Smooth muscle cell (in vitro differentiated cells): ENCODE results near the gene SP100. TPM values are rescaled to one million over a fixed set of nuclear protein-coding genes. Genes with fewer than 3 reads are reported as not detected.
"Not testable (repeated sequence)": the region's sequence is repeated elsewhere in the genome, so short reads cannot be mapped to it uniquely, and the experiment has no call there.

Experiments used
- DNase-seq: peaks from one replicate; lab custom pipeline; 2025; ENCODE audit not compliant: unreplicated experiment; lab: John Stamatoyannopoulos, UW
- H2AFZ ChIP-seq: fragments of 200-600 bp; sonication (generic); 2 replicates; pipeline ENCODE4 v1.6.0; 2016; ENCODE audit warnings: antibody characterized with exemption, low read depth, mild to moderate bottlenecking
- H3F3A ChIP-seq: fragments of 200-600 bp; sonication (generic); 2 replicates; pipeline ENCODE4 v1.6.0; 2017; ENCODE audit warnings: antibody characterized with exemption, low read depth
- H3K27ac ChIP-seq: fragments of 200-600 bp; sonication (generic); 2 replicates; pipeline ENCODE4 v1.5.1; 2016; ENCODE audit warnings: low read depth, mild to moderate bottlenecking
- H3K27me3 ChIP-seq: fragments of 200-600 bp; sonication (generic); 2 replicates; pipeline ENCODE4 v1.6.1; 2016; ENCODE audit warnings: low read depth, mild to moderate bottlenecking
- H3K36me3 ChIP-seq: fragments of 200-600 bp; sonication (generic); 2 replicates; pipeline ENCODE4 v1.5.1; 2016; ENCODE audit warnings: low read depth
- H3K4me1 ChIP-seq: fragments of 200-600 bp; sonication (generic); 2 replicates; pipeline ENCODE4 v1.5.1; 2016; ENCODE audit warnings: low read depth
- H3K4me2 ChIP-seq: fragments of 200-600 bp; sonication (generic); 2 replicates; pipeline ENCODE4 v1.6.0; 2016; ENCODE audit warnings: mild to moderate bottlenecking
- H3K4me3 ChIP-seq: fragments of 200-600 bp; sonication (generic); 2 replicates; pipeline ENCODE4 v1.5.1; 2016; ENCODE audit warnings: mild to moderate bottlenecking
- H3K79me2 ChIP-seq: fragments of 200-600 bp; sonication (generic); 2 replicates; pipeline ENCODE4 v1.6.0; 2016; ENCODE audit warnings: low read depth, mild to moderate bottlenecking
- H3K9ac ChIP-seq: fragments of 200-600 bp; sonication (generic); 2 replicates; pipeline ENCODE4 v1.6.0; 2016; ENCODE audit warnings: low read depth
- H3K9me3 ChIP-seq: fragments of 200-600 bp; sonication (generic); replicated peaks from 2 replicates; pipeline ENCODE4 v1.5.1; 2016; ENCODE audit warnings: low read depth
- H4K20me1 ChIP-seq: fragments of 200-600 bp; sonication (generic); 2 replicates; pipeline ENCODE4 v1.6.0; 2016; ENCODE audit warnings: low read depth
- WGBS: methylation state at CpG from one replicate; pipeline ENCODE4 v1.1.7; 2016; ENCODE audit warnings: low lambda C conversion rate; 5-methylcytosine and 5-hydroxymethylcytosine counted together
- polyA plus RNA-seq: library from polyadenylated mRNA; unstranded; fragments of >200 nt; fragmentation: Nextera tagmentation; extraction: Ambion mirVana; gene quantifications from 2 replicates; pipeline ENCODE4 v1.2.1, GENCODE V29; 2016
- total RNA-seq: library from RNA; depleted of rRNA; stranded (reverse); fragments of >200 nt; gene quantifications from 2 replicates; pipeline ENCODE4 v1.2.3, GENCODE V29; 2014
- TF ChIP-seq, protein P1 (sequence below): fragments of 200-600 bp; sonication (generic); IDR thresholded peaks from 2 replicates; pipeline ENCODE4 v1.5.1; 2017; ENCODE audit warnings: borderline replicate concordance, mild to moderate bottlenecking, antibody characterized with exemption; ENCODE audit not compliant: insufficient read depth, poor library complexity, severe bottlenecking

Gene SP100
- total and polyA plus RNA-seq, 2 experiments from 2014 or later: 14.7 to 15.5 TPM

DNA sequence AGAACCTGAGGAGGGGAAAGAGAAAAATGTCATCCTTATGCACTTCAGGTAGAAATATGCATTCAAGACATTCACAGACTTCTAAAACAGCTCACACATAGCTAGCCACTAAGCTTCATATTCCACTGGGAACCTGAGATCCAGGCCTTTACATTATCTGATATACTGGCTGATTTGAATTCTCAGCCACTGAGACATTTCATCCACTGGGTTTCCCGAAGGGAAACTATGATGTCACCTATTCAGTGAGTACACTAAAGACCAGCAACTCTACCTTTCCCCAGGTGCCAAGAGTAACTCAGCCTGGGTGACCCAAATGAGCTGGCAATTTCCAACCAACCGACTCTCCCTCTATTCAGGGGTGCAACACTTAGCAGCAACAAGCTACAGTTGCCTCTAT, 21.7 kb upstream of the SP100 start:
- no peaks in the 10 kb centered on the region for H3K27me3 ChIP-seq
- H3K27ac ChIP-seq: no peak overlapping the region
- no peaks in the 10 kb centered on the region for H3K36me3 ChIP-seq
- TF ChIP-seq, protein P1, sequence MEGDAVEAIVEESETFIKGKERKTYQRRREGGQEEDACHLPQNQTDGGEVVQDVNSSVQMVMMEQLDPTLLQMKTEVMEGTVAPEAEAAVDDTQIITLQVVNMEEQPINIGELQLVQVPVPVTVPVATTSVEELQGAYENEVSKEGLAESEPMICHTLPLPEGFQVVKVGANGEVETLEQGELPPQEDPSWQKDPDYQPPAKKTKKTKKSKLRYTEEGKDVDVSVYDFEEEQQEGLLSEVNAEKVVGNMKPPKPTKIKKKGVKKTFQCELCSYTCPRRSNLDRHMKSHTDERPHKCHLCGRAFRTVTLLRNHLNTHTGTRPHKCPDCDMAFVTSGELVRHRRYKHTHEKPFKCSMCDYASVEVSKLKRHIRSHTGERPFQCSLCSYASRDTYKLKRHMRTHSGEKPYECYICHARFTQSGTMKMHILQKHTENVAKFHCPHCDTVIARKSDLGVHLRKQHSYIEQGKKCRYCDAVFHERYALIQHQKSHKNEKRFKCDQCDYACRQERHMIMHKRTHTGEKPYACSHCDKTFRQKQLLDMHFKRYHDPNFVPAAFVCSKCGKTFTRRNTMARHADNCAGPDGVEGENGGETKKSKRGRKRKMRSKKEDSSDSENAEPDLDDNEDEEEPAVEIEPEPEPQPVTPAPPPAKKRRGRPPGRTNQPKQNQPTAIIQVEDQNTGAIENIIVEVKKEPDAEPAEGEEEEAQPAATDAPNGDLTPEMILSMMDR: no peak
- H2AFZ ChIP-seq: no peak overlapping the region
- no peaks in the 10 kb centered on the region for H3K79me2 ChIP-seq
- no peaks in the 10 kb centered on the region for H3F3A ChIP-seq
- H3K9ac ChIP-seq: no peak overlapping the region
- no peaks in the 10 kb centered on the region for H3K9me3 ChIP-seq
- no peak for DNase-seq
- H3K4me1 ChIP-seq: no peaks in the 10 kb centered on the region
- H3K4me2 ChIP-seq: no peak overlapping the region
- H3K4me3 ChIP-seq: no peak overlapping the region
- WGBS: 79% methylated on average over 2 of the region's 2 CpGs
- H4K20me1 ChIP-seq: no peaks in the 10 kb centered on the region

DNA sequence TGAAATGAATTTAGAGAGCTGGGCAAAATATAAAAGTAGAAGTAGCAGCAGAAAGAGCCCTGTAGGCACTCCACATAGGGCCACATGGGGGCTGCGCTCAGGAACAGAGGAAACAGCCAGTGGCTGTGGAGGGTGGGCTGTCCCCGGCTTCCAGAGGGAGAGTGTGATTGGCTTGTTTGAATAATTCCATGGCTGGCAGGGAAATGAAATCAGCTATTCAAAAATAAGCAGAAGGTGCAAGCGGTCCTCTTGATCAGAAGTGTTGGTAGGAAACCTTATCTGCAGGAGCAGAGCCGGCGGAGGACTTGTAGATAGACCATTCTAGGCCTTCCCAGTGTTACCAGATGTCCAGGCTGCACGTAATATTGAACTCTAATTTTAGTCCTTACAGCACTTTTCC, 17.3 kb upstream of the SP100 start:
- not testable (repeated sequence) for H4K20me1 ChIP-seq

DNA sequence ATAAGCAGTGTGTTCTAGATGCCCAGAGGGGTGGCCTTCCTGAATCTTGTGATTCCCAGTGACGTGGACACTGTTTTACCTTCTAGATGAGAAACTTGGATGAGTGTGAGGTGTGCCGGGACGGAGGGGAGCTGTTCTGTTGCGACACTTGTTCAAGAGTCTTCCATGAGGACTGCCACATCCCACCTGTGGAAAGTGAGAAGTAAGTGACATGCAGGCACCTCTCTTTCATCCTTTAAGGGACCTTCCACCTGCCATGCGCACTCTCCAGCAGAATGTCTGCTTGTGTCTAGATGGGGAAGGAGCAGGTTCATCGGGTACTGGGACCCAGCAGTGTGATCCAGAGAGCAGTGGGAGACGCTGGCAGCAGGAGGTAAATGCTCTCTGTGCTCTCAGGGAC, 16.0 kb upstream of the SP100 start:
- H3K79me2 ChIP-seq: no peaks in the 10 kb centered on the region
- no peaks in the 10 kb centered on the region for H3F3A ChIP-seq
- H3K4me2 ChIP-seq: no peak overlapping the region
- no peak overlapping the region for H3K9ac ChIP-seq
- H3K27ac ChIP-seq: no peak overlapping the region
- no peak overlapping the region for H3K4me3 ChIP-seq
- no peaks in the 10 kb centered on the region for H3K9me3 ChIP-seq
- H2AFZ ChIP-seq: no peak overlapping the region
- DNase-seq: no peak
- no peaks in the 10 kb centered on the region for H4K20me1 ChIP-seq
- no peaks in the 10 kb centered on the region for H3K27me3 ChIP-seq
- WGBS: 89% methylated on average over 7 of the region's 7 CpGs
- no peaks in the 10 kb centered on the region for H3K4me1 ChIP-seq
- no peaks in the 10 kb centered on the region for H3K36me3 ChIP-seq
- TF ChIP-seq, protein P1: no peak

More for the DNA sequence above, 17.3 kb upstream of the SP100 start:
- H3K9me3 ChIP-seq, H3K79me2 ChIP-seq, H3K9ac ChIP-seq, H3K4me1 ChIP-seq, H3K27ac ChIP-seq, H3K4me3 ChIP-seq, DNase-seq, H2AFZ ChIP-seq, H3K36me3 ChIP-seq, H3F3A ChIP-seq, H3K4me2 ChIP-seq, H3K27me3 ChIP-seq: not testable (repeated sequence)
- 93% methylated on average over 6 of the region's 6 CpGs for WGBS

DNA sequence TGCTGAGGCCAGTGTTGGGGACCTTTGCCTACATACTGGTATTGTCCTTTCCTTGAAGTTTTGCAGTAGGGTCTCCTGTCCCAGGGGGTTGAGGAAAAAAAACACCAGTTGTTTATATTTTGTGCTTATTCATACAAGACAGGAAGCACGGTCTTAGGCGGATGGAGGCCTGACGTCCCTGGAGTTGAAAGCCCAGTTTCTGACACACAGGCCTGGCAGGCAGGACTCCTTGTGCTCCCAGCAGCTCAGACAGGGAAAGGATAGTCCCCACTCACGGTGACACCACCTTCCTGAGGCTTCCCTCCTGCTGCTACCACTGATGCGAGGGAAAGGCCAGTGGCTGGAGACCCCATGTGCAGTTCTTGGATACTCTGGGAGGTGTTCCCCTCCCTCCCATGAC, 15.5 kb upstream of the SP100 start:
- H3F3A ChIP-seq: no peaks in the 10 kb centered on the region
- no peak for DNase-seq
- no peaks in the 10 kb centered on the region for H3K27me3 ChIP-seq
- no peaks in the 10 kb centered on the region for H3K79me2 ChIP-seq
- no peaks in the 10 kb centered on the region for H4K20me1 ChIP-seq
- no peak overlapping the region for H2AFZ ChIP-seq
- no peak overlapping the region for H3K4me2 ChIP-seq
- H3K36me3 ChIP-seq: no peaks in the 10 kb centered on the region
- TF ChIP-seq, protein P1: no peak
- no peak overlapping the region for H3K27ac ChIP-seq
- H3K9ac ChIP-seq: no peak overlapping the region
- no peaks in the 10 kb centered on the region for H3K4me1 ChIP-seq
- WGBS: 84% methylated on average over 5 of the region's 5 CpGs
- H3K9me3 ChIP-seq: no peaks in the 10 kb centered on the region
- H3K4me3 ChIP-seq: no peak overlapping the region

DNA sequence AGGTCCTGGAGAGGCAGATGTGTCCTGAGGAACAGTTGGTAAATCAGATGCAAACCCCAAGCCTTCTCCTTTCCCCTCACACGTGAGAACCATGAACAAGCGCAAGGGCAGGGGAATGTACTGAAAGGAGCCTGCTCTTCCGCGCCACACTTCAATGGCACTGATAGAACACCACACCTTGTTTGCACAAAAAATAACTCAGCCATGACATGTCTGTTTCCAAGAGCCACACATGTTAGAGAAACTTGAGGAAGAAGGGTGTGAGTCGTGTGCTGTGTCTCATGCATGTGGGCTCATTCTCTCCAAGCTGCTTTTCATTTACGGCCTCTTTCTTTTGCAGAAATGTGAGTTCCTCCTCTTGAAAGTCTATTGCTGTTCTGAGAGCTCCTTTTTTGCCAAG, 15.0 kb upstream of the SP100 start:
- not testable (repeated sequence) for H3K4me3 ChIP-seq, H3K9me3 ChIP-seq, H3K4me2 ChIP-seq, DNase-seq, H4K20me1 ChIP-seq, H2AFZ ChIP-seq, H3K4me1 ChIP-seq, H3K27me3 ChIP-seq, H3F3A ChIP-seq, H3K9ac ChIP-seq, H3K79me2 ChIP-seq, H3K27ac ChIP-seq, H3K36me3 ChIP-seq
- 80% methylated on average over 2 of the region's 6 CpGs for WGBS
